Measurements from ENCODE around the gene SURF1.
"Not testable (repeated sequence)": the region's sequence is repeated elsewhere in the genome, so short reads cannot be mapped to it uniquely, and the experiment has no call there.

The SURF1 gene

DNA sequence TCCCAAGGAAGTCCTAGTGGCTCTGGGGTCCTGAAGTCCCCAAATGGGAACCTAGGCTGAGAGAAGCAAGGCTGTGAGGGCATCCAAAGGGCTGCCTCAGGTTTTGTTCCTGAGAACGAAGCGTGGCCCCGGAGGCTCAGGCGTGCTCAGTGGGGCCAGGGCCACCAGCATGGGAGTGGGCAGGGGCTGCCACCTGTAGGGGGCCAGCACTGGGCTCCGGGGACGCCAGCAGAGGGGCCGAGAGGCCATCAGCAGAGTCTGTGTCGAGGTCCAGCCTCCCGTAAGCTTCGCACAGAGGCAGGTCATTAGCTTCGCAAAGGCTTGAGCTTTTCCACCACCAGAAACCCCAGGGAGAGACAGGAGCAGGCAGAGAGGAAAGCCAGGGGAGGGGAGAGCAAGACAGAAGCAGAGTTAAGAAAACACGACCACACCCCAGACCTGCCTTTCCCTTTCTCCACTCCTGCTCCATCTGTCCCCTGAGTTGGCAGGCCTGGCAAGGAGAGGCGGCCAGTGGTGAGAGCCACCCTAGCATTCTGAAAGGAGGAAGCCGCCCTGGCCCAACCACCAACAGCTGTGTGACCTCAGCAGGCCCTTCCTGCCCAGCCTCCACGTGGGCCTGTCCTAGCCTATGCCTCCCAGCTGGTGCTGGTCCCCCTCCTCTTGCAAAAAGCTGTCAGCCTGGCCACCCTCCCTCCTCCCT is 14.8 kb downstream of the SURF1 start:
- DNase-seq = no peak

DNA sequence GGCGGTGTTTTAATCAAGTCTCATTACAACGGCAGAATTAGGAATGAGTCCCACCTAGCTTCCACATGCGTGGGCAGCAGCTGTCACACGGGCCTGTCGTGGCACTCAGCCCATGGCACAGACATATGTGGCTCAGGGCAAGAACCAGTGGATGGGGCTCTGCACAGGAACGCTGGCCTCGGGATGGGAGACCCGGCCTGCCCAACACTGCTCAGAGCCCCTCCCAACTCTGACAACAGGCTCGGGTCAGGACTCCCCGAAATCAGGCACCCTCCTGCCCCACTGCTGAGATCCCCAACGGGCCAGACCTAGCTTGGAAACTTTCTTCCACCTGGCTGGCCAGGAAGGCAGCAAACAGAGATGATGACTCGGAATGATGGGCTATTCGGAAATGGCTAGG is 15.4 kb downstream of the SURF1 start:
- DNase-seq = no peak

DNA sequence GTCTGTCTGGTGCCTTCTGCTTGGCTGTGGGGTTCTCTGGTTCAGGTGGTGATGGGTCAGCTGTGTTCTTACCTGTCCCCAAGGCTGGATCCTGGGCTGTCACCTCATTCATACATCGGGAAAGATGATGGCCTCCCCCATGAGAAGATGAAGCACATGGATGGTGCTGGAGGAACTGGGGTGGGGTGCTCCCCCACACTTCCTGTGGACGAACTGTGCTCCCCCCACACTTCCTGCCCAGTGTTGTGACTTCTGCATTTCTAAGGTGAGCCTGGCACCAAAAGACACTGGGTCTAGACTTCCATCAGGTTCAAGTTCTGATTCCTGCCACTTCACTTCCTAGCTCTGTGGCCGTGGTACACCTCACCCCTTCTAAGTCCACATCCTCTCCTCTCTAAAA is 16.0 kb downstream of the SURF1 start:
- DNase-seq = no peak

DNA sequence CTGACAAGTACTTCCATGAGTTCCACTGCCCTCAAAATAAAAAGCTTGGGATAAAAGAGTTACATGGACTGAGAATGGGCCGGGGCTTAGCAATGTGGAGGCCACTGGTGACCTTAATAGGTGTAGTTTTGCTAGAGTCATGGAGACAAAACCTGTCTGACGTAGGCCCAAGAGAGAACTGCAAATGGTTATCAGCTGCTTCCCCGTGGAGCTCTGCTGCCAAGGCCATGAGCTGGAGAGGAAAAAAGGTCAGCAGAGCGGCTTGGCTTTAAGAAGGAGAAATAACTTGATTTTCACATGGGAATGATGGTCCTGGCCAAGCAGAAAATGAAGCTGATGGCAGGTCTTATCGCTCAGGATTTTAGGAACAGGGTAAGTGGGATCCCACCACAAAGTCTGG is 16.6 kb downstream of the SURF1 start:
- DNase-seq = no peak

DNA sequence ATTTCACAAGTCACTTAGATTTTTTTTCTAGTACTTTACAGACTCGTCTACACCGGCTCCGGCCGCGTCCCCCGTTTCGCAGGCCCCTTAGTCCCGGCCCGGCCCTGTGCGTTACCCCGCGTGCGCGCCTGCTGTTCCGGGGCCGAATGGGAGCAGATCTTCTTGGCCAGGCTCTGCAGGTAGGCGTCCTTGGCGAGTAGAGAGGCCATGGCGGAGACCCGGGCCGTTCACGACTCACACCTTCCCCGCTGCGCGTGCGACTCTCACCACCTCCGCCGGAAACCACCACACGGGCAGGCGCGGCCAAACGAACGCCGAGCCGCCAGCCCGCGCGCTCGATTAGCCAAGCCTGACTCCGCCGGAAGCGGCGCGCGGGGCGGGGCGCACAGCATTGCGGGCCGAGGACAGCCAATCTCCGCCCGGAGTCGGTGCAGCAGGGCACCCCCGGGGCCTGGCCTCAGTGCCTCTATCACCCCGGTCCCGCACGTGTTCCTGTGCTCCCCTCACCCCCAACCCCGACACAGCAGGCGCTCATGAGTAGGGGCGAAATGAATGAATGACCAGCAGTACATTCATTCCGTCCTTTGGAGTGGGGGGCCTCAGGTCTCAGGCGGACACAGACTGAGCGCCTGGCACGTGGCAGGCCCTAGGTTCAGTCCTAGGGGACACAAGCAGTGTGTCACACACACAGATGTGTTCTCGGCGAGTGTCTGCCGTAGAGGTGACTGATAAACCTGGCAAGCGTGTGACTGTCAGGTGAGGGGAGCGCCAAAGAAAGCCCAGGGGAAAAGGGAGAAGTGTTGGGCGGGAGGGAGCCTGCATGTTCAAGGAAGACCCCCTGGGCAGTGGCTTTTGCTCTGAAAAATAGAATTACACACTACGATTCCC is 20.1 kb downstream of the SURF1 start, which contains the start of gene SURF6:
Gene SURF6, minus strand, starts transcription at position 265 of the 888 bp plus-strand sequence. Its CDS starts 56 bp downstream, at position 209.
- DNase-seq = peak; percentile 93

DNA sequence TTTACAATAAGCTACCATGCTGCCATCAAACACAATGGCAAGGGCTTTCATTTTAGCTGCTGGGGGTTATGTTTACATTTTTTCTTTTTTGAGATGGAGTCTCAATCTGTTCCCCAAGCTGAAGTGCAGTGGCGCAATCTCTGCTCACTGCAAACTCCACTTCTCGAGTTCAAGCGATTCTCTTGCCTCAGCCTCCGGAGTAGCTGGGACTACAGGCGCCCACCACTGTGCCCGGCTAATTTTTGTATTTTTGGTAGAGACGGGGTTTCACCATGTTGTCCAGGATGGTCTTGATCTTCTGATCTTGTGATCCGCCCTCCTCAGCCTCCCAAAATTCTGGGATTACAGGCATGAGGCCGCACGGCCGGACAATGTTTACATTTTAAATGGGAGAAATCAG is 21.4 kb downstream of the SURF1 start:
- DNase-seq = not testable (repeated sequence)

DNA sequence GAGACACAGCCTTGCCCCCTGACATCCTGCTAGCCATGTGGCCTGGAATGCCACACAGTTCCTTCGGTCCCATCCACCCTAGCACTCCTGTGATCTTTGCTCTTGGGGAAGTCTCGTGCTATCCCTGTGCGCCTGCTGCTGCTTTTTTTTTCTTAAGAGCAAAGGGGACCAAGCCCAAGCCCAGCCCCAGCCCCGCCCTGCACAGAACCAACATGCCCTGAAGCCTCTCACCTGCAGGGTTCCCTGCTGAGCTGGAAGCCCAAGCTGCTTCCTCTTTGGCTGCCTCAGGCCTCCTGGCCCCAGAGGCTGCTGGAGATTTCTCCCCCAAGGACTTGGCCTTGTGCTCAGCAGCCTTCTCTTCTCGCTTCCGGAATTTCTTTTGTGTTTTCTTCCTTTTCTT is 22.1 kb downstream of the SURF1 start:
- DNase-seq = no peak

DNA sequence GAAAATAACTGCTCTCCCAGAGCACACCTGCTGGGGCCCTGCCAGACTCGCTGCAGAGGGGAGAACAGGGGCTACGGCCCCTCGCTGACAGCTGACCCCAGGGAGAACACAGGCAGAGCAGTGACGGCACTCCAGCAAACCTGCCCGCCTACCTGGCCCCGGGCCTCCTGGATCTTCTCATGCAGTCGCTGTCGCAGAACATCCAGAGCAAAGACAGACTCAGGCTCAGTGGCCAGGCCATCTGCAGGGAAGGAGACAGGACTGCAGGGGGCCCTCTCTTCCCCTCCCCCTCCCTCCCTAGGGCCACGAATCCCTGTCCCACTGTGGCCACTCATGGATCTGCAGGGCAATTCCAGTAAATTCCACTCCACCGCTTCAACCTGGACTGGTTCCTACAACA is 22.7 kb downstream of the SURF1 start:
- no peak for DNase-seq

DNA sequence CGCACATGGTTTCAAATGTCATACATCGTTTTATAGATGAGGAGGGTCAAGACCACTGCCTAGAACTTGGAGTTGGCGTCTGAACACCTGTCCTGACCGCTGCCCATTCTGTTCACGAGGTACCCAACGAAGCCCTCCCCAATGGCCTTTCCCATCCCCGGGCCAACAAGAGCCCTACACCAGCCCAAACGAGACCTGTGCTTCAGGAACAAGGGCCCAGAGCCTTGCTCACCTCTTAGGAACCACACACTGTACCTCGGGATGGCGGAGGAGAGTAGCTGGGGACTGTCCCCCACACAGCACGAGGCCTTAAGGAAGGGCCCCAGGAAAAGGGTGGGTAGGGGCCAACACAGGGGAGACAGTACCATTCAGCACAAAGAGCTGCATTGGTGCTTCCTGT is 23.3 kb downstream of the SURF1 start:
- DNase-seq = no peak

DNA sequence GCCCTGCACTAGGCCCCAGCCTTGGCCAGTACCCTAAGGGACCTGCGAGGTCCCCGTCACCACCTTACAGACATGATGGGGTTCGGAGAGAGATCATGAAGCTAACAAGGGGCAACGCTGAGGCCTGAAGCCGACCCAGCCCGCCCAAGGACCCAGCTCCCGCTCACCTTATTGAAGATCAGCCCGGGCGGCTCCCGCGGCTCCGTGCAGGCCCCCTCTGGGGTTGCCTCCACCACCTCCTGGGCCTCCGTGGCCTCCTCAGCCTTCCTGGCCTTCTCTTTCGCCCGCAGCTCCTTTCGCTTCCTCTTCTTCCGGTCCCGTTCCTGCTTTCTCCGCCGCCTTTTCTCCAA is 23.9 kb downstream of the SURF1 start:
- DNase-seq = no peak

DNA sequence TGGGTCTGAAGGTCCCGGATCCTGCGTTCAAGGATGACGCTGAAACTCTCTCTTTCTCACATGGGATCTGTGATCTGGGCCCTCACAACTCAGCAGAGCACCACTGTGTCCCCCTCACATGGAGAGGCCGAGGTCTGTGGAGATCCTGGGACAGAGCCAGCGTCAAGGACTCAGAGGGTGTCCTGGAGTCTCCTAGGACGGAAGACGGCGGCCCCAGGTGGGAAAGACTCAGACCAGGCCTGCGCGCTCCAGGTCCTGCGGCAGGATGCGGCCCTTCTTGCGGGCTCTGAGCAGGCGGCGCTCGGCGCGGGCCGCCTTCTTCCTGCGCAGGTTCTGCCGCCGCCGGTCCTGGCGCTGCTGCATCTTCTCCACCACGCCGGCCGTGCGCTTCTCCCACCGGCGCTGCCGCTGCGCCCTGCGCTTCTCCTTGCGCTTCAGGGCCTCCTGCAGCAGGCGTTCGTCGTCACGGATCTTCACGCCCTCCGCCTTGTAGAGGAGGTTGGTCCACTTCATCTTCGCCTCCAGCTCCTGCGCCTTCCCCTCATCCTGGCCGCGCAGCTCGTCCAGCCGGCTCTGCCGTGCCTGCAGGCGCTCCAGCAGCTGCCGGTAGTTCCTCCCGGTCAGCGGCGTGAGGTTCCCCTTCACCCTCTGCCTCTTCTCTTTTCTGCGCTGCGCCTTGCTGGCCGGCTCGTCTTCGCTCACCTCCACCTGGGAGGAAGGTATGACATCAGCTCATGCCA is 24.5 kb downstream of the SURF1 start:
- no peak for DNase-seq

DNA sequence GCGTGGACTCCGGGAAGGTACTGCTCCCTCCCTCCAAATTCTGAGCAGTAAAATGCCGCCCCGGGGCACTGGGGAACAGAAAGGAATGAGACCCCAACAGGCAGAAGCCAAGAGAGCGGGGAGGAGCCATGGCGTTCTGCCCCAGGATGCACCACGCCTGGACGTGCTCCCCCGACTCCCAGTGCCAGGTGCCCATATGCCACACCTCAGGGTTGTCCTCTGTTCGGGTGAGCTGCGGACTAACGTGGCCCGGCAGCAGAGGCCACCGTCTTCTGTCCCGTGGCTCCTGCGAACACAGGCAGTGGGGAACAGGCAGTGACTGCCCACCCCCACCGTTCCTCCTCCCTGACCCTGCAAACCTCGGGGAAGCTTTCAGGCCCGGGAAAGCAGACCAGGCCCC is 25.1 kb downstream of the SURF1 start:
- DNase-seq = no peak

DNA sequence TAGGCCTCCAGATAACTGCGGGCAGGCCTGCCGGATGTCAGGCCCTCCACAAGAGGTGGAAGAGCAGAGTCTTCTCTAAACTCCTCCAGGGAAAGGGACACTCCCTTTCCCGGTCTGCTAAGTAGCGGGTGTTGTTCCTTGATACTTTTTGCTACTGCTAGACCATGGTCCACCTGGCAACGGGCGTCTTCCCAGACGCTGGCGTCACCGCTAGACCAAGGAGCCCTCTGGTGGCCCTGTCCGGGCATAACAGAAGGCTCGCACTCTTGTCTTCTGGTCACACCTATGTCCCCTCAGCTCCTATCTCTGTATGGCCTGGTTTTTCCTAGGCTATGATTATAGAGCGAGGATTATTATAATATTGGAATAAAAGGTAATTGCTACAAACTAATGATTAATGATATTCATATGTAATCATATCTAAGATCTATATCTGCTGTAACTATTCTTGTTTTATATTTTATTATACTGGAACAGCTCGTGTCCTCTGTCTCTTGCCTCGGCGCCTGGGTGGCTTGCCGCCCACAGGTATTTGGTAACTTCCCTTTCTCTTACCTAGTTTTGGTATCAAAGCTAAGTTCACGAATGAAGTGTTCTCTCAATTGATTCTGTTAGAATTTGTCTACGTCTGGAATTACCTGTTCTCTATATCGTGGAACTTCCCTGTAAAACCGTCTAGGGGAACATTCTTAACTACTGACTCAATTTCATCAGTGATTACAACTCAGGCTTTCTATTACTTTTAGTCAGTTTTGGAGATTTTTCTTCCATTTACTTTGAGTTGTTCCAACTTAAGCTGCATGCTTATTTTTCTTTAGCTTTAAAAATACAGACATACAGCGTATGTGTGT is 26.8 kb downstream of the SURF1 start:
- not testable (repeated sequence) for DNase-seq

DNA sequence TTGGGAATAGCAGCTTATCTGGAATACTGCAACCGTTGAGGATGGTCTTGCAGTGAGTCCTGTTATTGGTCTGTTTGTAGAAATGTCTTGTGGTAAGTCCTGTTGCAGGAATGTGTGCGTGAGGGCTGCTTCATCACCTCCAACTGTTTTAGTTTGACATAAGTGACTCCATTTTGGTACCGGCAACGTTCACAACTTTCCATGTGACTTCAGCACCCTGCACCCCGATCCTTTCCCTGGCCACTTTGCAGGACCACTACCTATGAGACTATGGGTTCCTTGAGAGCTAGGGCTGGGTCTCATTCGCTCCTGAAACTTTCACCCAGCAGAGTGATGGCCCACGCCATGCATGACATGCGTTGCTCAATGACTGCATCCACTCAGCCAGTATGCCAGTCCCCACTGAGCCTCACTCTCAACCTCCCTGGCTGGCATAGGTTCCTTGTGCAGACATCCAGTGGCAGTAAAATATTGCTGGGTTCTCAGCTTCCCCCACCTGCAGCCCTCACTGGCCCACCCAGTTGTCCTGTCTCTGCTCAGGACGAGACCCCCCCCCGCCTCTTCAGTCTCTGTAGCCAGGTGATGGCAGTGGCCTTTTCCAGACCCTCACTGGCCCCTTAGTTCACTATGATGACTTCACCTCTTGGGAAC is 28.3 kb downstream of the SURF1 start:
- DNase-seq = no peak

DNA sequence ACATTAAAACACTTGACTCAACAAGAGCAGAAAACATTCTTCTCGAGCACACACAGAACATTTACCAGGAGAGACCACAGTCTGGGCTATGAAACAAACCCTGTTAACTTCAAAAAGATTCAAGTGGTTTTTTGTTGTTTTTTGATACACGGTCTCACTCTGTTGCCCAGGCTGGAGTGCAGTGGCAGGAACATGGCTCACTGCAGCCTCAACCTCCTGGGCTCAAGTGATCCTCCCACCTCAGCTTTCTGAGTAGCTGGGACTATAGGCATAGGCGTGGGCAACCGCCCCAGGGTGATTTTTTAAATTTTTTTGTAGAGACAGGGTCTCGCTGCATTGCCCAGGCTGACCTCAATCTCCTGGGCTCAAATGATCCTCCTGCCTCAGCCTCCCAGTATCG is 29.3 kb downstream of the SURF1 start:
- DNase-seq = not testable (repeated sequence)

DNA sequence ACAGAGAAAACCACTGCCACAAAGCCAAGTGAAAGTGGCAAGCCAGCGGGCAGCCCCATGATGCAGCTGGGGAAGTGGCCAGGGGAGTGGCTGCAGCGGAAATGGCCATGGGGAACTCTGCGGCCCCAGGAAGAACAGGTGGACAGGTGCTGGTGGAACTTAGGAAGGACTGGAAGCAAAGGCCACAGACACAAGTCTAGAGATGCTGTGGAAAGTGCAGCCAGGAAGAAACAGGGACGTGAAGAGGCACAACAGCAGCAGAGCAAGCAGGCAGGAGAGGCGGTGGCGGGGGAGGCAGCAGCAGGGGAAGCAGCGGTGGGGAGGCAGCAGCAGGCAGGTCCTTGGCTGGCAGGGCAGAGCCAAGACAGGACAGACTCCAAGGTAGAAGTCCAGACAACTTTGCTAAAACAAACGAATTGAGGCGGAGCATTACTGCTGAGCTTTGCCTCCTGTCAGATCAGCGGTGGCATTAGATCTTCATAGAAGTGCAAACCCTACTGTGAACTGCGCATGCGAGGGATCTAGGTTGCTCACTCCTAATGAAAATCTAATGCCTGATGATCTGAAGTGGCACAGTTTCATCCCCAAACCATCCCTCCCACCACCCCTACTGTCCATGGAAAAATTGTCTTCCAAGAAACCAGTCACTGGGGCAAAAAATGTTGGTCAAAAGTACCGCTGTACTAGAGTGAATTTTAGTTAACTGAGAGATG is 32.1 kb downstream of the SURF1 start:
- no peak for DNase-seq

DNA sequence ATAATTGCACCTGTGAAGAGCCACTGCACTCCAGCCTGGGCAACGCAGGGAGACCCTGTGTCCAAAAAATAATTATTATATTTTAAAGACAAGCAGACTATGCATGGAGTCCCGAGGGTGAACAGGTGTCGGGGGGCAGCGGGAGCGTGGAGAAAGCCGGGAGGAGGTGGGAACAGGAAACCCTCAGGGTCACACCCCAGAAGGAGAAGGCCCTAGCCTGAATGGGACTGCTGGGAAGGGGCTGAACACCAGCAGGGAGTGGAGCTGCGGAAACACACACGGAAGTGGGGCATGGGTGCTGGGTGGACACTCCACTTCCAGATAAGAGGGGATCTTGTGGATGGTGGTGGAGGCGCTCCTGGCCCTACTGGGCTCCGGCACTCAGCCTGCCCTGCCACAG is 33.1 kb downstream of the SURF1 start:
- no peak for DNase-seq

DNA sequence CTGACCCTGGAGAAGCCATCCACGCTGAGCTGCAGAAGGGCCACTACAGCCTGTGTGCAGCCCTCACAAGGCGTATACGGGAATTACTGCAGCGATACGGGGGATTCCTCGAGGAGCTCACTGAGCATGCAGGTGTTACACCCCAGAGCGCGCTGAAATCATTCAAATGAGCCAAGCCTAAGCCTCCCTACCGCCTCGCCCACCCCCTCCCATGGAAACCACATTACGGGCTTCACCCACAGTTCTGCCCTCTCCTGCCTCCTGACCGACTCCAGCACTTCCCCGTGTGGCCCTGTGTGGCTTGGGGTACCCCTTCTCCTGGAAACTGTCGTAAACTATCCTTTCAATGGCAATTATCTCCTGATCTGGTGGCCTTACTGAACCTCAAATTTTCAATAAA is 33.6 kb downstream of the SURF1 start:
- no peak for DNase-seq

DNA sequence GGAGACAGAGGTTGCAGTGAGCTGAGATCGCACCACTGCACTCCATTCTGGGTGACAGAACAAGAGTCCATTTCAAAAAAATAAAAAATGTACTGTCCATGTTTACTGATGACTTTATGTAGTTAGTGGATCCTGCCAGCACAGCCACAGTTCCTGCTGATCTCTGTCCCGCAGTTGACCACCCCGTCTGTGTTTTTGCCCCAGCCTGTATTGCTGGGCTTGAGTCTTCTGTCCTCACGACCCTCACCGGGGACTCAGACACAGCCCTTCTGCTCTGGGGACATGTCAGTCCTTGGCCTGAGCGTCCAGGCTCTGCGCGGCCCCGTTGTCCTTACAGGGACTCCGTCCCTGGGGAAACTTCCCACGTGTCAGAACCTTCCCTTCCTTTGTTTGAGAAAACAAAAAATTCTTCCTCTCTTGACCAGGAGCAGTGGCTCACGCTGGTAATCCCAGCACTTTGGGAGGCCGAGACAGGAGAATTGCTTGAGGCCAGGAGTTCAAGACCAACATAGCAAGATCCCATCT is 34.8 kb downstream of the SURF1 start:
- DNase-seq = no peak

DNA sequence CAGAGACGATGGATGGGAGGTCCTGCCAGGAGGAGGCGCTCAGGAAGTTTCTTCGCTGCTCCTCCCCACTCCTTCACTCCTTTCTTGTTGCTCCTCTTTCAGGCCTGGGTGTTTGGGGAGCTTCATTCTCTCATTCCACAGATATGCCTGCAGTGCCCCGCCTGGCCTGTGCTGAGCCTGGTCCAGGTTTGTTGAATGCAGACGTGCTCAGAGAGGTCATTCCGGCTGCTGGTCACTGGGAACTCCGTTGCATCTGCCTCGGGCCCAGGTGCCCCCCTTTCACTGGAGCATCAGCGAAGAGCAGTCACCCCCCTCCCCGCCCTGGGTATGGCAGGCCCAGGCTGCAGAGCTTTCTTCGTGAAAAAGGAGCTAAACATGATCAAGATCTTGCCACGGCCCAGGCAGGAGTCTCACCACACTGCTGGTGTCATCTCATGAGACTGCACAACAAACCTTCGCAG is 35.8 kb downstream of the SURF1 start:
- no peak for DNase-seq

DNA sequence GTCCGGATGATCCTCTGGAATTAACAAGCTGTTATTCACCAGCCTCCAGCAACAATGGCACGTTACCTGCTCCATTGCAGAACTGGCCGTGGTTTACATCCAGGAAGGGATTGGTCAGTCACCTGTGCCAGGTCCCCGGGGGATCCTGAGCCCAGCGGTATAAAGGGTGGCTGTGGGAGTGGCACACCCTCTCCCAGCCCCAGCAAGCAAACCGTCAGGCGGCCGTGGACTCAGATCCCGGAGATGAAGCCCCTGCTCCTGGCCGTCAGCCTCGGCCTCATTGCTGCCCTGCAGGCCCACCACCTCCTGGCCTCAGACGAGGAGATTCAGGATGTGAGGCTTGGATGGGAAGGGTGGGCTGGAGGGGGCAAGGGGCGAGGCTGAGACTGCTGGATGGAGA is 38.7 kb downstream of the SURF1 start:
- DNase-seq = not testable (repeated sequence)
